ENCODE data around the gene MAS1L. TPM values are rescaled to one million over a fixed set of nuclear protein-coding genes. Genes with fewer than 3 reads are reported as not detected.

Gene MAS1L, protein sequence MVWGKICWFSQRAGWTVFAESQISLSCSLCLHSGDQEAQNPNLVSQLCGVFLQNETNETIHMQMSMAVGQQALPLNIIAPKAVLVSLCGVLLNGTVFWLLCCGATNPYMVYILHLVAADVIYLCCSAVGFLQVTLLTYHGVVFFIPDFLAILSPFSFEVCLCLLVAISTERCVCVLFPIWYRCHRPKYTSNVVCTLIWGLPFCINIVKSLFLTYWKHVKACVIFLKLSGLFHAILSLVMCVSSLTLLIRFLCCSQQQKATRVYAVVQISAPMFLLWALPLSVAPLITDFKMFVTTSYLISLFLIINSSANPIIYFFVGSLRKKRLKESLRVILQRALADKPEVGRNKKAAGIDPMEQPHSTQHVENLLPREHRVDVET
- total RNA-seq: not detected

GRCh38 chr6:29487660-29488059, at the start of gene MAS1L:
Gene MAS1L, minus strand, starts transcription at chr6:29487956. Its CDS starts 54 bp downstream, at chr6:29487902.
- Mint-ChIP-seq H3K27ac (no peak within 1 kb of the TSS), H3K9me3 (peaks cover 1% of the 10 kb centered on the region), H3K36me3 (no peaks in the 10 kb centered on the region), H3K4me3 (no peak within 1 kb of the TSS), H3K4me1 (no peaks in the 10 kb centered on the region), H3K27me3 (peaks cover 15% of the 10 kb centered on the region)
- DNase-seq (no peak), ATAC-seq (ENCODE audit: low read depth) (no peak)
- POLR2A ChIA-PET: no interaction called here

GRCh38 chr6:29532320-29532951, 44.7 kb upstream of the MAS1L start:
- no peaks in the 10 kb centered on the region for H3K4me1 Mint-ChIP-seq
- ATAC-seq (ENCODE audit: low read depth) (no peak), DNase-seq (no peak)
- H3K27ac Mint-ChIP-seq: no peak overlapping the region
- peaks cover 2% of the 10 kb centered on the region for H3K27me3 Mint-ChIP-seq
- H3K36me3 Mint-ChIP-seq: no peaks in the 10 kb centered on the region
- H3K9me3 Mint-ChIP-seq: no peaks in the 10 kb centered on the region
- POLR2A ChIA-PET: no interaction called here
- no peak overlapping the region for H3K4me3 Mint-ChIP-seq

DNA sequence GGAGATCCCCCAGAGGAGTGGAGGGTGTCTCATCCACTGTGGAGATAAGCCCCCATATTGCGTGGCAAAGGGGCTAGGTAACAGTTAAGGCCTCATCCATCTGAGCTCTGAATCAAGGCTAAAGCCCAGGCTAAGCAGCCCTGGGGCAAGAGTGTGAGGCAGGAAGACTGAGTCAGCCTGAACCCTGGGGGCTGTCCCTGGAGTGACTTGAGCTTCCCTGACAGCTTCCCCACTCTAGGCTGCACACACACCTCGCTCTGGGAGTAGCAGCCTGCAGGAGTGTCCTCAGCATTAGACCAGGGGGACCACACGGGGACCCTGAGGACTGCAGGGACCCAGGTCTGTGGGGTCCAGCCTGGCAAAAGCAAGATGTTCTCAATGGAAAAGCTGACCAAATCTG, 43.9 kb upstream of the MAS1L start:
- Mint-ChIP-seq H3K27me3 (peaks cover 2% of the 10 kb centered on the region), H3K9me3 (no peaks in the 10 kb centered on the region), H3K4me1 (no peaks in the 10 kb centered on the region), H3K4me3 (no peak overlapping the region), H3K36me3 (no peaks in the 10 kb centered on the region), H3K27ac (no peak overlapping the region)
- DNase-seq (no peak), ATAC-seq (ENCODE audit: low read depth) (no peak)
- POLR2A ChIA-PET: no interaction called here

- H3K27me3 Mint-ChIP-seq: peaks cover 4% of the 10 kb centered on the region
- DNase-seq (no peak), ATAC-seq (ENCODE audit: low read depth) (no peak)
- no peak overlapping the region for H3K4me3 Mint-ChIP-seq
- H3K4me1 Mint-ChIP-seq: no peaks in the 10 kb centered on the region
- no peaks in the 10 kb centered on the region for H3K36me3 Mint-ChIP-seq
- POLR2A ChIA-PET: no interaction called here
- no peak overlapping the region for H3K27ac Mint-ChIP-seq
- H3K9me3 Mint-ChIP-seq: no peaks in the 10 kb centered on the region
These were observed 43.0 kb upstream of the MAS1L start for GRCh38 chr6:29530671-29531310.

- POLR2A ChIA-PET: no interaction called here
- ATAC-seq (ENCODE audit: low read depth): no peak
- Mint-ChIP-seq H3K4me1 (no peaks in the 10 kb centered on the region), H3K27me3 (peaks cover 13% of the 10 kb centered on the region), H3K36me3 (no peaks in the 10 kb centered on the region), H3K4me3 (no peak overlapping the region), H3K9me3 (no peaks in the 10 kb centered on the region), H3K27ac (no peak overlapping the region)
- DNase-seq: no peak
These were observed 42.2 kb upstream of the MAS1L start for GRCh38 chr6:29529956-29530355.

- H3K27ac Mint-ChIP-seq: no peak overlapping the region
- H3K36me3 Mint-ChIP-seq: no peaks in the 10 kb centered on the region
- peaks cover 18% of the 10 kb centered on the region for H3K27me3 Mint-ChIP-seq
- POLR2A ChIA-PET: no interaction called here
- ATAC-seq (ENCODE audit: low read depth) (no peak), DNase-seq (no peak)
- H3K4me1 Mint-ChIP-seq: no peaks in the 10 kb centered on the region
- H3K4me3 Mint-ChIP-seq: no peak overlapping the region
- no peaks in the 10 kb centered on the region for H3K9me3 Mint-ChIP-seq
These were observed 41.3 kb upstream of the MAS1L start for GRCh38 chr6:29528988-29529560.

GRCh38 chr6:29528300-29528931, 40.7 kb upstream of the MAS1L start:
- POLR2A ChIA-PET: no interaction called here
- no peaks in the 10 kb centered on the region for H3K4me1 Mint-ChIP-seq
- ATAC-seq (ENCODE audit: low read depth): no peak
- no peak overlapping the region for H3K4me3 Mint-ChIP-seq
- no peak overlapping the region for H3K27ac Mint-ChIP-seq
- no peaks in the 10 kb centered on the region for H3K36me3 Mint-ChIP-seq
- H3K9me3 Mint-ChIP-seq: peaks cover 2% of the 10 kb centered on the region
- no peak for DNase-seq
- H3K27me3 Mint-ChIP-seq: peaks cover 20% of the 10 kb centered on the region

DNA sequence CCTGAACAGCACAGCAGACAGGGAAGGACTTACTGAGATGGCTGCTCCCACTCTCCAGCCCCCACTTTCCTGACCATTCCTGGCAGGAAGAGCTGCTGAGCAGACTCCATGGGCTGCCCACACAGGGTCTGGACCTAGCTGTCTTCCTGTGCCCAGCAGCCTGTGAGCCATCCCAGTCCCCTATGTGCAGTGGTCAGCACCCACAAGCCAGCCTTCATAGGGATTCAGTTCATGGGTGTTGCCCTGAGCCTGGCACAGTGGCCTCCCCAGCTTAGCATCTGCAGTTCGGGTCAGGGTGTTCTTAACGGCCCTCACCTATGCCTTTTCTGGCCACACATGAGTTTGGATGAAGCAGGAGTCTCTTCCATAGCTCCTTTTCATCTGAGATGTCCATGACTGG, 39.8 kb upstream of the MAS1L start:
- ATAC-seq (ENCODE audit: low read depth) (no peak), DNase-seq (no peak)
- Mint-ChIP-seq H3K36me3 (no peaks in the 10 kb centered on the region), H3K4me1 (no peaks in the 10 kb centered on the region), H3K9me3 (peaks cover 3% of the 10 kb centered on the region), H3K27ac (no peak overlapping the region), H3K4me3 (no peak overlapping the region), H3K27me3 (peaks cover 27% of the 10 kb centered on the region)
- POLR2A ChIA-PET: no interaction called here

GRCh38 chr6:29527126-29527525, 39.4 kb upstream of the MAS1L start:
- Mint-ChIP-seq H3K27me3 (peaks cover 29% of the 10 kb centered on the region), H3K36me3 (no peaks in the 10 kb centered on the region), H3K27ac (no peak overlapping the region), H3K4me3 (no peak overlapping the region), H3K9me3 (peaks cover 3% of the 10 kb centered on the region), H3K4me1 (no peaks in the 10 kb centered on the region)
- DNase-seq (no peak), ATAC-seq (ENCODE audit: low read depth) (no peak)
- POLR2A ChIA-PET: no interaction called here

- Mint-ChIP-seq H3K27me3 (peaks cover 29% of the 10 kb centered on the region), H3K36me3 (no peaks in the 10 kb centered on the region), H3K27ac (no peak overlapping the region), H3K9me3 (peaks cover 3% of the 10 kb centered on the region), H3K4me3 (no peak overlapping the region), H3K4me1 (no peaks in the 10 kb centered on the region)
- ATAC-seq (ENCODE audit: low read depth): no peak
- POLR2A ChIA-PET: no interaction called here
- no peak for DNase-seq
These were observed 37.5 kb upstream of the MAS1L start for GRCh38 chr6:29525311-29525639.

GRCh38 chr6:29524444-29525310, 36.9 kb upstream of the MAS1L start:
- Mint-ChIP-seq H3K4me1 (no peaks in the 10 kb centered on the region), H3K4me3 (no peak overlapping the region), H3K27me3 (peaks cover 29% of the 10 kb centered on the region), H3K27ac (no peak overlapping the region), H3K36me3 (no peaks in the 10 kb centered on the region), H3K9me3 (peaks cover 3% of the 10 kb centered on the region)
- POLR2A ChIA-PET: no interaction called here
- DNase-seq: no peak
- no peak for ATAC-seq (ENCODE audit: low read depth)

- POLR2A ChIA-PET: no interaction called here
- Mint-ChIP-seq H3K4me1 (no peaks in the 10 kb centered on the region), H3K27ac (no peak overlapping the region), H3K27me3 (peaks cover 29% of the 10 kb centered on the region), H3K9me3 (peaks cover 3% of the 10 kb centered on the region), H3K36me3 (no peaks in the 10 kb centered on the region), H3K4me3 (no peak overlapping the region)
- ATAC-seq (ENCODE audit: low read depth): no peak
- DNase-seq: no peak
These were observed 36.3 kb upstream of the MAS1L start for GRCh38 chr6:29524044-29524443.

- no peak overlapping the region for H3K4me3 Mint-ChIP-seq
- no peak overlapping the region for H3K27ac Mint-ChIP-seq
- H3K4me1 Mint-ChIP-seq: no peaks in the 10 kb centered on the region
- no peak for ATAC-seq (ENCODE audit: low read depth)
- POLR2A ChIA-PET: no interaction called here
- peaks cover 29% of the 10 kb centered on the region for H3K27me3 Mint-ChIP-seq
- DNase-seq: no peak
- no peaks in the 10 kb centered on the region for H3K36me3 Mint-ChIP-seq
- peaks cover 3% of the 10 kb centered on the region for H3K9me3 Mint-ChIP-seq
These were observed 34.5 kb upstream of the MAS1L start for GRCh38 chr6:29522227-29522626.
